Hepatocyte (in vitro differentiated cells): ENCODE data around the gene VPS13D. TPM values are rescaled to one million over a fixed set of nuclear protein-coding genes. Genes with fewer than 3 reads are reported as not detected.

Experiments used
- DNase-seq: peaks from one replicate; pipeline ENCODE4 v3.0.0-alpha.2; 2016; ENCODE audit warnings: low spot score
- H2AFZ ChIP-seq: fragments of 200-600 bp; sonication (generic); 2 replicates; pipeline ENCODE4 v1.6.0; 2016; ENCODE audit warnings: antibody characterized with exemption, mild to moderate bottlenecking
- H3K27ac ChIP-seq: fragments of 200-600 bp; sonication (generic); 2 replicates; pipeline ENCODE4 v1.5.1; 2016; ENCODE audit warnings: mild to moderate bottlenecking
- H3K27me3 ChIP-seq: fragments of 200-600 bp; sonication (generic); 2 replicates; pipeline ENCODE4 v1.6.1; 2016
- H3K36me3 ChIP-seq: fragments of 200-600 bp; sonication (generic); replicated peaks from 2 replicates; pipeline ENCODE4 v1.5.1; 2016; ENCODE audit warnings: low read depth; ENCODE audit not compliant: insufficient read depth
- H3K4me1 ChIP-seq: fragments of 200-600 bp; sonication (generic); 2 replicates; pipeline ENCODE4 v1.5.1; 2016; ENCODE audit warnings: mild to moderate bottlenecking, moderate library complexity; ENCODE audit not compliant: insufficient read depth
- H3K4me2 ChIP-seq: fragments of 200-600 bp; sonication (generic); 2 replicates; pipeline ENCODE4 v1.6.0; 2016
- H3K4me3 ChIP-seq: fragments of 200-600 bp; sonication (generic); 2 replicates; pipeline ENCODE4 v1.5.1; 2016; ENCODE audit warnings: mild to moderate bottlenecking
- H3K79me2 ChIP-seq: fragments of 200-600 bp; sonication (generic); 2 replicates; pipeline ENCODE4 v1.6.0; 2017; ENCODE audit warnings: mild to moderate bottlenecking
- H3K9me2 ChIP-seq: fragments of 200-600 bp; sonication (generic); replicated peaks from 2 replicates; pipeline ENCODE4 v1.6.0; 2017; ENCODE audit warnings: mild to moderate bottlenecking; ENCODE audit not compliant: insufficient read depth
- H3K9me3 ChIP-seq: fragments of 200-600 bp; sonication (generic); 2 replicates; pipeline ENCODE4 v1.5.1; 2016; ENCODE audit warnings: low read depth, mild to moderate bottlenecking
- H4K20me1 ChIP-seq: fragments of 200-600 bp; sonication (generic); 2 replicates; pipeline ENCODE4 v1.6.0; 2016; ENCODE audit warnings: mild to moderate bottlenecking; ENCODE audit not compliant: insufficient read depth, poor library complexity, severe bottlenecking
- CTCF ChIP-seq: fragments of 200-600 bp; sonication (generic); IDR thresholded peaks from 2 replicates; pipeline ENCODE4 v1.5.1; 2016; ENCODE audit warnings: antibody characterized with exemption, mild to moderate bottlenecking; ENCODE audit not compliant: poor library complexity
- EZH2 ChIP-seq: fragments of 200-600 bp; sonication (generic); IDR thresholded peaks from 2 replicates; pipeline ENCODE4 v1.6.1; 2016; ENCODE audit warnings: antibody characterized with exemption, mild to moderate bottlenecking, borderline replicate concordance
- EZH2phosphoT487 ChIP-seq: fragments of 200-600 bp; sonication (generic); IDR thresholded peaks from one replicate; pipeline ENCODE4 v1.6.1; 2018; ENCODE audit warnings: antibody characterized with exemption, mild to moderate bottlenecking, low read depth, moderate library complexity; ENCODE audit not compliant: unreplicated experiment, severe bottlenecking
- WGBS: methylation state at CpG from one replicate; pipeline ENCODE4 v1.1.6; 2016; ENCODE audit warnings: low lambda C conversion rate; ENCODE audit errors: missing lambda C conversion rate; 5-methylcytosine and 5-hydroxymethylcytosine counted together
- polyA plus RNA-seq: library from polyadenylated mRNA; unstranded; fragments of >200 nt; fragmentation: Nextera tagmentation; extraction: Ambion mirVana; gene quantifications from 2 replicates; pipeline ENCODE4 v1.2.1, GENCODE V29; 2016
- total RNA-seq: library from RNA; depleted of rRNA; stranded (reverse); fragments of >200 nt; gene quantifications from 2 replicates; pipeline ENCODE4 v1.2.3, GENCODE V29; 2014

VPS13D gene
- total and polyA plus RNA-seq, 2 experiments from 2014 or later: 7.3 to 32.2 TPM

GRCh38 chr1:12335815-12336214, 106.0 kb downstream of the VPS13D start:
- Histone ChIP-seq H3K4me2 (no peak overlapping the region), H3K4me1 (peaks cover 13% of the 10 kb centered on the region), H3K4me3 (no peak overlapping the region), H3K36me3 (peaks cover 6% of the 10 kb centered on the region), H4K20me1 (no peaks in the 10 kb centered on the region), H3K27me3 (no peaks in the 10 kb centered on the region), H2AFZ (no peak overlapping the region), H3K9me3 (no peaks in the 10 kb centered on the region), H3K9me2 (no peaks in the 10 kb centered on the region), H3K79me2 (no peaks in the 10 kb centered on the region), H3K27ac (no peak overlapping the region)
- WGBS: 98% methylated on average over 4 of the region's 4 CpGs
- no peak for DNase-seq
- TF ChIP-seq EZH2phosphoT487 (no peak), EZH2 (no peak), CTCF (no peak)

- no peak overlapping the region for H3K4me2 ChIP-seq
- H4K20me1 ChIP-seq: no peaks in the 10 kb centered on the region
- no peak overlapping the region for H3K27ac ChIP-seq
- 75% methylated on average over 1 of the region's 1 CpG for WGBS
- no peak overlapping the region for H3K4me3 ChIP-seq
- H3K9me2 ChIP-seq: no peaks in the 10 kb centered on the region
- no peaks in the 10 kb centered on the region for H3K79me2 ChIP-seq
- H3K9me3 ChIP-seq: no peaks in the 10 kb centered on the region
- no peak overlapping the region for H2AFZ ChIP-seq
- H3K36me3 ChIP-seq: peaks cover 4% of the 10 kb centered on the region
- no peak for TF ChIP-seq CTCF
- no peak for TF ChIP-seq EZH2phosphoT487
- no peak for TF ChIP-seq EZH2
- peaks cover 13% of the 10 kb centered on the region for H3K4me1 ChIP-seq
- H3K27me3 ChIP-seq: no peaks in the 10 kb centered on the region
- no peak for DNase-seq
Observed at GRCh38 chr1:12336413-12336812, 106.6 kb downstream of the VPS13D start.

- Histone ChIP-seq H3K4me1 (peaks cover 21% of the 10 kb centered on the region), H3K9me2 (no peaks in the 10 kb centered on the region), H3K27ac (no peak overlapping the region), H3K9me3 (no peaks in the 10 kb centered on the region), H4K20me1 (no peaks in the 10 kb centered on the region), H2AFZ (no peak overlapping the region), H3K79me2 (no peaks in the 10 kb centered on the region), H3K4me2 (no peak overlapping the region), H3K4me3 (no peak overlapping the region), H3K27me3 (no peaks in the 10 kb centered on the region), H3K36me3 (peaks cover 4% of the 10 kb centered on the region)
- DNase-seq: no peak
- TF ChIP-seq CTCF (no peak), EZH2 (no peak), EZH2phosphoT487 (no peak)
- WGBS: 93% methylated on average over 4 of the region's 4 CpGs
Observed at GRCh38 chr1:12338017-12338416, 108.2 kb downstream of the VPS13D start.

GRCh38 chr1:12338823-12339222, 109.0 kb downstream of the VPS13D start:
- TF ChIP-seq EZH2 (no peak), CTCF (no peak), EZH2phosphoT487 (no peak)
- no peak overlapping the region for H2AFZ ChIP-seq
- 68% methylated on average over 1 of the region's 1 CpG for WGBS
- H4K20me1 ChIP-seq: no peaks in the 10 kb centered on the region
- no peak overlapping the region for H3K4me2 ChIP-seq
- H3K36me3 ChIP-seq: peaks cover 1% of the 10 kb centered on the region
- H3K27ac ChIP-seq: peak overlapping the region; percentile 31
- no peak overlapping the region for H3K4me3 ChIP-seq
- H3K27me3 ChIP-seq: no peaks in the 10 kb centered on the region
- H3K4me1 ChIP-seq: peaks cover 21% of the 10 kb centered on the region
- DNase-seq: no peak
- no peaks in the 10 kb centered on the region for H3K9me3 ChIP-seq
- no peaks in the 10 kb centered on the region for H3K79me2 ChIP-seq
- no peaks in the 10 kb centered on the region for H3K9me2 ChIP-seq
